Measurements from ENCODE around the gene TIAM2. TPM values are rescaled to one million over a fixed set of nuclear protein-coding genes. Genes with fewer than 3 reads are reported as not detected.

The TIAM2 gene
- total and polyA plus RNA-seq, 2 experiments from 2014 or later: 14.2 to 24.4 TPM

DNA sequence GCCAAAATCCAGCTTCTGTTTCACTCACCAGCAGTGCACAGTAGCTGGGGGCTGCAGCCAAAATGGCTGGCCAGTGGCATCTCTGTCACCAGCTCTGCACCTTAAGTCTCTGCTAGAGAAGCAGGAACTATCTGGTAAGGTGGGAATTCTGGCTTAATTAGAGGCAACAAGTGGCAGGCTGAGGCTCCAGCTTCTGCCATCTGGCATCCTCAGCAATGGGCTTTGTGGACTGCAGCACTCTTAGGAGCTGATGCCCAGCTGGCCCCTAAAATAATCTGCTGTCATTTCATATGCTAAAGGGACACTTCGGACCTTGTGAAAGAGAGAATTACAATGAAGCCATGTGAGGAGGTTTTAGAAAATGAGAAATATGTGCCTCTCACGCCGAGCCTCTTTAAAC, 264.1 kb downstream of the TIAM2 start:
- no peak overlapping the region for H2AFZ ChIP-seq
- no peaks in the 10 kb centered on the region for H4K20me1 ChIP-seq (replicated peaks; ENCODE audit: insufficient read depth)
- TF ChIP-seq NANOG (IDR thresholded peaks at IDR 0.05; ENCODE audit: borderline replicate concordance): no peak
- TF ChIP-seq STAT1 (IDR thresholded peaks at IDR 0.05; ENCODE audit: unreplicated experiment): no peak
- no peak for TF ChIP-seq EZH2 (IDR thresholded peaks at IDR 0.05; ENCODE audit: low read depth, unreplicated experiment)
- TF ChIP-seq, protein P1, sequence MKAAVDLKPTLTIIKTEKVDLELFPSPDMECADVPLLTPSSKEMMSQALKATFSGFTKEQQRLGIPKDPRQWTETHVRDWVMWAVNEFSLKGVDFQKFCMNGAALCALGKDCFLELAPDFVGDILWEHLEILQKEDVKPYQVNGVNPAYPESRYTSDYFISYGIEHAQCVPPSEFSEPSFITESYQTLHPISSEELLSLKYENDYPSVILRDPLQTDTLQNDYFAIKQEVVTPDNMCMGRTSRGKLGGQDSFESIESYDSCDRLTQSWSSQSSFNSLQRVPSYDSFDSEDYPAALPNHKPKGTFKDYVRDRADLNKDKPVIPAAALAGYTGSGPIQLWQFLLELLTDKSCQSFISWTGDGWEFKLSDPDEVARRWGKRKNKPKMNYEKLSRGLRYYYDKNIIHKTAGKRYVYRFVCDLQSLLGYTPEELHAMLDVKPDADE (IDR thresholded peaks at IDR 0.05): no peak
- TF ChIP-seq, protein P2, sequence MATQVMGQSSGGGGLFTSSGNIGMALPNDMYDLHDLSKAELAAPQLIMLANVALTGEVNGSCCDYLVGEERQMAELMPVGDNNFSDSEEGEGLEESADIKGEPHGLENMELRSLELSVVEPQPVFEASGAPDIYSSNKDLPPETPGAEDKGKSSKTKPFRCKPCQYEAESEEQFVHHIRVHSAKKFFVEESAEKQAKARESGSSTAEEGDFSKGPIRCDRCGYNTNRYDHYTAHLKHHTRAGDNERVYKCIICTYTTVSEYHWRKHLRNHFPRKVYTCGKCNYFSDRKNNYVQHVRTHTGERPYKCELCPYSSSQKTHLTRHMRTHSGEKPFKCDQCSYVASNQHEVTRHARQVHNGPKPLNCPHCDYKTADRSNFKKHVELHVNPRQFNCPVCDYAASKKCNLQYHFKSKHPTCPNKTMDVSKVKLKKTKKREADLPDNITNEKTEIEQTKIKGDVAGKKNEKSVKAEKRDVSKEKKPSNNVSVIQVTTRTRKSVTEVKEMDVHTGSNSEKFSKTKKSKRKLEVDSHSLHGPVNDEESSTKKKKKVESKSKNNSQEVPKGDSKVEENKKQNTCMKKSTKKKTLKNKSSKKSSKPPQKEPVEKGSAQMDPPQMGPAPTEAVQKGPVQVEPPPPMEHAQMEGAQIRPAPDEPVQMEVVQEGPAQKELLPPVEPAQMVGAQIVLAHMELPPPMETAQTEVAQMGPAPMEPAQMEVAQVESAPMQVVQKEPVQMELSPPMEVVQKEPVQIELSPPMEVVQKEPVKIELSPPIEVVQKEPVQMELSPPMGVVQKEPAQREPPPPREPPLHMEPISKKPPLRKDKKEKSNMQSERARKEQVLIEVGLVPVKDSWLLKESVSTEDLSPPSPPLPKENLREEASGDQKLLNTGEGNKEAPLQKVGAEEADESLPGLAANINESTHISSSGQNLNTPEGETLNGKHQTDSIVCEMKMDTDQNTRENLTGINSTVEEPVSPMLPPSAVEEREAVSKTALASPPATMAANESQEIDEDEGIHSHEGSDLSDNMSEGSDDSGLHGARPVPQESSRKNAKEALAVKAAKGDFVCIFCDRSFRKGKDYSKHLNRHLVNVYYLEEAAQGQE (IDR thresholded peaks at IDR 0.05; ENCODE audit: unreplicated experiment): no peak
- TF ChIP-seq ZNF331 (CRISPR knock-in tag; IDR thresholded peaks at IDR 0.05; ENCODE audit: low read depth): no peak
- TF ChIP-seq ZNF114 (CRISPR knock-in tag; IDR thresholded peaks at IDR 0.05): no peak
- TF ChIP-seq JUNB (IDR thresholded peaks at IDR 0.05; ENCODE audit: unreplicated experiment): no peak
- TF ChIP-seq EZH2phosphoT487 (IDR thresholded peaks at IDR 0.05; ENCODE audit: unreplicated experiment): no peak
- TF ChIP-seq POLR2AphosphoS5 (IDR thresholded peaks at IDR 0.05; ENCODE audit: low read depth): no peak
- TF ChIP-seq, protein P3, sequence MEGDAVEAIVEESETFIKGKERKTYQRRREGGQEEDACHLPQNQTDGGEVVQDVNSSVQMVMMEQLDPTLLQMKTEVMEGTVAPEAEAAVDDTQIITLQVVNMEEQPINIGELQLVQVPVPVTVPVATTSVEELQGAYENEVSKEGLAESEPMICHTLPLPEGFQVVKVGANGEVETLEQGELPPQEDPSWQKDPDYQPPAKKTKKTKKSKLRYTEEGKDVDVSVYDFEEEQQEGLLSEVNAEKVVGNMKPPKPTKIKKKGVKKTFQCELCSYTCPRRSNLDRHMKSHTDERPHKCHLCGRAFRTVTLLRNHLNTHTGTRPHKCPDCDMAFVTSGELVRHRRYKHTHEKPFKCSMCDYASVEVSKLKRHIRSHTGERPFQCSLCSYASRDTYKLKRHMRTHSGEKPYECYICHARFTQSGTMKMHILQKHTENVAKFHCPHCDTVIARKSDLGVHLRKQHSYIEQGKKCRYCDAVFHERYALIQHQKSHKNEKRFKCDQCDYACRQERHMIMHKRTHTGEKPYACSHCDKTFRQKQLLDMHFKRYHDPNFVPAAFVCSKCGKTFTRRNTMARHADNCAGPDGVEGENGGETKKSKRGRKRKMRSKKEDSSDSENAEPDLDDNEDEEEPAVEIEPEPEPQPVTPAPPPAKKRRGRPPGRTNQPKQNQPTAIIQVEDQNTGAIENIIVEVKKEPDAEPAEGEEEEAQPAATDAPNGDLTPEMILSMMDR (conservative IDR thresholded peaks at IDR 0.05; ENCODE audit: low read depth in 2 of 2): no peak
- TF ChIP-seq, protein P4, sequence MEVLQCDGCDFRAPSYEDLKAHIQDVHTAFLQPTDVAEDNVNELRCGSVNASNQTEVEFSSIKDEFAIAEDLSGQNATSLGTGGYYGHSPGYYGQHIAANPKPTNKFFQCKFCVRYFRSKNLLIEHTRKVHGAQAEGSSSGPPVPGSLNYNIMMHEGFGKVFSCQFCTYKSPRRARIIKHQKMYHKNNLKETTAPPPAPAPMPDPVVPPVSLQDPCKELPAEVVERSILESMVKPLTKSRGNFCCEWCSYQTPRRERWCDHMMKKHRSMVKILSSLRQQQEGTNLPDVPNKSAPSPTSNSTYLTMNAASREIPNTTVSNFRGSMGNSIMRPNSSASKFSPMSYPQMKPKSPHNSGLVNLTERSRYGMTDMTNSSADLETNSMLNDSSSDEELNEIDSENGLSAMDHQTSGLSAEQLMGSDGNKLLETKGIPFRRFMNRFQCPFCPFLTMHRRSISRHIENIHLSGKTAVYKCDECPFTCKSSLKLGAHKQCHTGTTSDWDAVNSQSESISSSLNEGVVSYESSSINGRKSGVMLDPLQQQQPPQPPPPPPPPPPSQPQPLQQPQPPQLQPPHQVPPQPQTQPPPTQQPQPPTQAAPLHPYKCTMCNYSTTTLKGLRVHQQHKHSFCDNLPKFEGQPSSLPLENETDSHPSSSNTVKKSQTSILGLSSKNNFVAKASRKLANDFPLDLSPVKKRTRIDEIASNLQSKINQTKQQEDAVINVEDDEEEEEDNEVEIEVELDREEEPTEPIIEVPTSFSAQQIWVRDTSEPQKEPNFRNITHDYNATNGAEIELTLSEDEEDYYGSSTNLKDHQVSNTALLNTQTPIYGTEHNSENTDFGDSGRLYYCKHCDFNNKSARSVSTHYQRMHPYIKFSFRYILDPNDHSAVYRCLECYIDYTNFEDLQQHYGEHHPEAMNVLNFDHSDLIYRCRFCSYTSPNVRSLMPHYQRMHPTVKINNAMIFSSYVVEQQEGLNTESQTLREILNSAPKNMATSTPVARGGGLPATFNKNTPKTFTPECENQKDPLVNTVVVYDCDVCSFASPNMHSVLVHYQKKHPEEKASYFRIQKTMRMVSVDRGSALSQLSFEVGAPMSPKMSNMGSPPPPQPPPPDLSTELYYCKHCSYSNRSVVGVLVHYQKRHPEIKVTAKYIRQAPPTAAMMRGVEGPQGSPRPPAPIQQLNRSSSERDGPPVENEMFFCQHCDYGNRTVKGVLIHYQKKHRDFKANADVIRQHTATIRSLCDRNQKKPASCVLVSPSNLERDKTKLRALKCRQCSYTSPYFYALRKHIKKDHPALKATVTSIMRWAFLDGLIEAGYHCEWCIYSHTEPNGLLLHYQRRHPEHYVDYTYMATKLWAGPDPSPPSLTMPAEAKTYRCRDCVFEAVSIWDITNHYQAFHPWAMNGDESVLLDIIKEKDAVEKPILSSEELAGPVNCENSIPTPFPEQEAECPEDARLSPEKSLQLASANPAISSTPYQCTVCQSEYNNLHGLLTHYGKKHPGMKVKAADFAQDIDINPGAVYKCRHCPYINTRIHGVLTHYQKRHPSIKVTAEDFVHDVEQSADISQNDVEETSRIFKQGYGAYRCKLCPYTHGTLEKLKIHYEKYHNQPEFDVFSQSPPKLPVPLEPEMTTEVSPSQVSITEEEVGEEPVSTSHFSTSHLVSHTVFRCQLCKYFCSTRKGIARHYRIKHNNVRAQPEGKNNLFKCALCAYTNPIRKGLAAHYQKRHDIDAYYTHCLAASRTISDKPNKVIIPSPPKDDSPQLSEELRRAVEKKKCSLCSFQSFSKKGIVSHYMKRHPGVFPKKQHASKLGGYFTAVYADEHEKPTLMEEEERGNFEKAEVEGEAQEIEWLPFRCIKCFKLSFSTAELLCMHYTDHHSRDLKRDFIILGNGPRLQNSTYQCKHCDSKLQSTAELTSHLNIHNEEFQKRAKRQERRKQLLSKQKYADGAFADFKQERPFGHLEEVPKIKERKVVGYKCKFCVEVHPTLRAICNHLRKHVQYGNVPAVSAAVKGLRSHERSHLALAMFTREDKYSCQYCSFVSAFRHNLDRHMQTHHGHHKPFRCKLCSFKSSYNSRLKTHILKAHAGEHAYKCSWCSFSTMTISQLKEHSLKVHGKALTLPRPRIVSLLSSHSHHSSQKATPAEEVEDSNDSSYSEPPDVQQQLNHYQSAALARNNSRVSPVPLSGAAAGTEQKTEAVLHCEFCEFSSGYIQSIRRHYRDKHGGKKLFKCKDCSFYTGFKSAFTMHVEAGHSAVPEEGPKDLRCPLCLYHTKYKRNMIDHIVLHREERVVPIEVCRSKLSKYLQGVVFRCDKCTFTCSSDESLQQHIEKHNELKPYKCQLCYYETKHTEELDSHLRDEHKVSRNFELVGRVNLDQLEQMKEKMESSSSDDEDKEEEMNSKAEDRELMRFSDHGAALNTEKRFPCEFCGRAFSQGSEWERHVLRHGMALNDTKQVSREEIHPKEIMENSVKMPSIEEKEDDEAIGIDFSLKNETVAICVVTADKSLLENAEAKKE (CRISPR knock-in tag; IDR thresholded peaks at IDR 0.05): no peak
- TF ChIP-seq CREB1 (CRISPR knock-in tag; IDR thresholded peaks at IDR 0.05; ENCODE audit: low read depth): no peak
- no peaks in the 10 kb centered on the region for H3K9me2 ChIP-seq (ENCODE audit: insufficient read depth)
- H3F3A ChIP-seq (replicated peaks; ENCODE audit: low read depth): no peaks in the 10 kb centered on the region
- H3K36me3 ChIP-seq (ENCODE audit: insufficient read depth): peaks cover 23% of the 10 kb centered on the region
- H3K4me3 ChIP-seq: no peak overlapping the region
- peaks cover 9% of the 10 kb centered on the region for H3K79me2 ChIP-seq (replicated peaks; ENCODE audit: insufficient read depth)
- H3K27me3 Mint-ChIP-seq (ENCODE audit: insufficient read depth, low read depth, poor library complexity): peaks cover 3% of the 10 kb centered on the region
- H3K4me2 ChIP-seq: no peak overlapping the region
- peaks cover 13% of the 10 kb centered on the region for H3K4me1 ChIP-seq (ENCODE audit: insufficient read depth)
- ATAC-seq: no peak
- H3K4me1 Mint-ChIP-seq: peaks cover 32% of the 10 kb centered on the region
- no peaks in the 10 kb centered on the region for H3K27me3 ChIP-seq (ENCODE audit: insufficient read depth)
- H3K27ac ChIP-seq (ENCODE audit: low read depth): no peak overlapping the region
- no peaks in the 10 kb centered on the region for H3K9me3 Mint-ChIP-seq
- no peak overlapping the region for H3K4me3 Mint-ChIP-seq
- no peak for DNase-seq (ENCODE audit: low spot score)
- H3K36me3 Mint-ChIP-seq (ENCODE audit: low read depth): peaks cover 56% of the 10 kb centered on the region
- peak overlapping the region; percentile 41; the same call in 1 of the 2 replicates for H3K27ac Mint-ChIP-seq
